Gastrocnemius medialis (tissue), 4 donors: Measurements from ENCODE around the gene ATP11A.

Source experiments
- POLR2A ChIP-seq, 2 donors: fragments of 450-650 bp; IDR thresholded peaks; one replicate each; pipeline ENCODE4 v1.6.1; 2017; ENCODE audit warnings: antibody characterized with exemption in 2 of 2, mild to moderate bottlenecking in 2 of 2, moderate library complexity in 2 of 2
- TF ChIP-seq, protein P1 (sequence below), 5 experiments: fragments of 450-650 bp in 3 of 5; fragments of 200-600 bp in 2 of 5; sonication (generic) in 2 of 5; IDR thresholded peaks in 4 of 5; conservative IDR thresholded peaks in 1 of 5; 1 replicate in 4 of 5; 2 replicates in 1 of 5; pipeline ENCODE4 v1.5.1; 2016 to 2019; ENCODE audit warnings: antibody characterized with exemption in 5 of 5, mild to moderate bottlenecking in 3 of 5, moderate library complexity in 3 of 5

DNA sequence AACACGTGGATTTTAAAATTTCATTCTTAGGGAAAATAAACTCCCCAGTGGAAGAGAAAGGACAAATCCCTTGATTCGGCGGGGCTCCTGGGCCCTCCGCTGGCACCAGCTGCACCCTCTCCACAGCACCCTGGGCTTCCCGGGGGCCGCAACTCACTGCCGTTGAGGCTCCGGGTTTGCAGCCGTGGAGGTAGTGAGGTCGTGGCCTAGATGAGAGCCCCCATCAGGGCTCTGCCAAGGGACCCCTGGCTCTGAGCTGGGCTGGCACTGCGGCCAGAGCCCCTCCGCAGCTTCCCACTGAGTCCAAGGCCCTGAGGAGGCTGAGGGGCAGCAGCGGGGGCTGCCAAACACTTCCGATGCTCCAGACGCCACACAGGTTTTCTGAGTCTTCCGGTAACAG is 145.5 kb downstream of the ATP11A start:
- TF ChIP-seq POLR2A (IDR thresholded peaks at IDR 0.05): no peak
- TF ChIP-seq, protein P1, sequence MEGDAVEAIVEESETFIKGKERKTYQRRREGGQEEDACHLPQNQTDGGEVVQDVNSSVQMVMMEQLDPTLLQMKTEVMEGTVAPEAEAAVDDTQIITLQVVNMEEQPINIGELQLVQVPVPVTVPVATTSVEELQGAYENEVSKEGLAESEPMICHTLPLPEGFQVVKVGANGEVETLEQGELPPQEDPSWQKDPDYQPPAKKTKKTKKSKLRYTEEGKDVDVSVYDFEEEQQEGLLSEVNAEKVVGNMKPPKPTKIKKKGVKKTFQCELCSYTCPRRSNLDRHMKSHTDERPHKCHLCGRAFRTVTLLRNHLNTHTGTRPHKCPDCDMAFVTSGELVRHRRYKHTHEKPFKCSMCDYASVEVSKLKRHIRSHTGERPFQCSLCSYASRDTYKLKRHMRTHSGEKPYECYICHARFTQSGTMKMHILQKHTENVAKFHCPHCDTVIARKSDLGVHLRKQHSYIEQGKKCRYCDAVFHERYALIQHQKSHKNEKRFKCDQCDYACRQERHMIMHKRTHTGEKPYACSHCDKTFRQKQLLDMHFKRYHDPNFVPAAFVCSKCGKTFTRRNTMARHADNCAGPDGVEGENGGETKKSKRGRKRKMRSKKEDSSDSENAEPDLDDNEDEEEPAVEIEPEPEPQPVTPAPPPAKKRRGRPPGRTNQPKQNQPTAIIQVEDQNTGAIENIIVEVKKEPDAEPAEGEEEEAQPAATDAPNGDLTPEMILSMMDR (IDR thresholded peaks at IDR 0.05 in 4 of 5, conservative IDR thresholded peaks at IDR 0.05 in 1 of 5): no peak
